Measurements from ENCODE around the gene POLK. TPM values are rescaled to one million over a fixed set of nuclear protein-coding genes. Genes with fewer than 3 reads are reported as not detected.
"Not testable (repeated sequence)": the region's sequence is repeated elsewhere in the genome, so short reads cannot be mapped to it uniquely, and the experiment has no call there.

The POLK gene
- total and polyA plus RNA-seq, 2 of the 13 experiments (the other 11 are each of a cell fraction or from before 2014, with no cell fraction given) = 8.6 to 11.7 TPM

GRCh38 chr5:75498875-75499274 is 12.8 kb upstream of the POLK start:
- POLR2A ChIA-PET; H3K9ac ChIP-seq (ENCODE audit: insufficient read depth, low read depth, low read length); H3K4me3 ChIP-seq (replicated peaks in 1 of 3; ENCODE audit: insufficient read depth in 1 of 3, low read depth in 2 of 3, low read length in 3 of 3); H4K20me1 ChIP-seq (ENCODE audit: insufficient read depth, low read length); H3K4me2 ChIP-seq (ENCODE audit: low read depth, low read length); intact Hi-C loops (cut with micrococcal nuclease; ENCODE audit: unreplicated experiment); H3K4me1 ChIP-seq (ENCODE audit: insufficient read depth, low read length); H3K27me3 ChIP-seq (ENCODE audit: control insufficient read depth in 1 of 2, insufficient read depth in 2 of 2, low read length in 2 of 2); BruUV-seq (replicated peaks); in situ Hi-C loops (cut with HindIII; ENCODE audit: extremely low pct_ligation_motif_present, low pct_unique_long_range_greater_than_20kb); H3K79me2 ChIP-seq (ENCODE audit: insufficient read depth, low read length); DNase-seq (ENCODE audit: low spot score); FAIRE-seq; H3K27ac ChIP-seq (ENCODE audit: extremely low read length, insufficient read depth, low read length); H2AFZ ChIP-seq (ENCODE audit: low read length); H3K9me3 ChIP-seq (ENCODE audit: low read length); ATAC-seq; CTCF ChIA-PET (ENCODE audit: low intra/inter-chr PET ratio, low total read pairs); TF ChIP-seq LCORL (CRISPR knock-in tag; IDR thresholded peaks at IDR 0.05): not testable (repeated sequence)
- peak; percentile 54; the same call in 1 of the 2 replicates for TF ChIP-seq LCORL (IDR thresholded peaks at IDR 0.05)
- peaks cover 5 to 14% of the 10 kb centered on the region in 2 experiments for H3K36me3 ChIP-seq (replicated peaks in 1 of 2; ENCODE audit: control insufficient read depth in 1 of 2, insufficient read depth in 2 of 2, low read length in 2 of 2)
- 100% methylated on average over 1 of the region's 1 CpG for WGBS (ENCODE audit: low lambda C conversion rate)

- FAIRE-seq; BruUV-seq (replicated peaks): not testable (repeated sequence)
Observed at GRCh38 chr5:75505112-75505511, 6.6 kb upstream of the POLK start.

More at GRCh38 chr5:75505112-75505511, 6.6 kb upstream of the POLK start:
- H3K36me3 ChIP-seq (replicated peaks in 1 of 2; ENCODE audit: control insufficient read depth in 1 of 2, insufficient read depth in 2 of 2, low read length in 2 of 2); H3K9ac ChIP-seq (ENCODE audit: insufficient read depth, low read depth, low read length); H3K4me3 ChIP-seq (replicated peaks in 1 of 3; ENCODE audit: insufficient read depth in 1 of 3, low read depth in 2 of 3, low read length in 3 of 3); POLR2A ChIA-PET; CTCF ChIA-PET (ENCODE audit: low intra/inter-chr PET ratio, low total read pairs); DNase-seq (ENCODE audit: low spot score); H3K9me3 ChIP-seq (ENCODE audit: low read length); H3K27me3 ChIP-seq (ENCODE audit: control insufficient read depth in 1 of 2, insufficient read depth in 2 of 2, low read length in 2 of 2); intact Hi-C loops (cut with micrococcal nuclease; ENCODE audit: unreplicated experiment); H2AFZ ChIP-seq (ENCODE audit: low read length); H3K27ac ChIP-seq (ENCODE audit: extremely low read length, insufficient read depth, low read length); ATAC-seq; H3K4me2 ChIP-seq (ENCODE audit: low read depth, low read length): not testable (repeated sequence)
- H3K79me2 ChIP-seq (ENCODE audit: insufficient read depth, low read length) = peaks cover 44% of the 10 kb centered on the region
- 95% methylated on average over 5 of the region's 5 CpGs for WGBS (ENCODE audit: low lambda C conversion rate)
- in situ Hi-C loops (cut with HindIII; ENCODE audit: extremely low pct_ligation_motif_present, low pct_unique_long_range_greater_than_20kb) = loop anchor here (25.0 kb wide), 1 partner anchor 818 kb away; the partner anchor contains the start of gene HEXB
- H3K4me1 ChIP-seq (ENCODE audit: insufficient read depth, low read length) = peaks cover 30% of the 10 kb centered on the region
- H4K20me1 ChIP-seq (ENCODE audit: insufficient read depth, low read length) = peaks cover 19% of the 10 kb centered on the region
